ENCODE data around the gene SLC38A1. TPM values are rescaled to one million over a fixed set of nuclear protein-coding genes. Genes with fewer than 3 reads are reported as not detected.
A peak's percentile ranks its signal among the peaks of the same experiment; 100 is the strongest.

Gene SLC38A1
- total RNA-seq, 1 donor from 2014 or later: 136 TPM

GRCh38 chr12:46160101-46160980, 108.5 kb downstream of the SLC38A1 start:
- DNase-seq (no peak), ATAC-seq (ENCODE audit: poor library complexity) (peak; percentile 90)
- intact Hi-C loops (cut with DNase I): no loop called here

DNA sequence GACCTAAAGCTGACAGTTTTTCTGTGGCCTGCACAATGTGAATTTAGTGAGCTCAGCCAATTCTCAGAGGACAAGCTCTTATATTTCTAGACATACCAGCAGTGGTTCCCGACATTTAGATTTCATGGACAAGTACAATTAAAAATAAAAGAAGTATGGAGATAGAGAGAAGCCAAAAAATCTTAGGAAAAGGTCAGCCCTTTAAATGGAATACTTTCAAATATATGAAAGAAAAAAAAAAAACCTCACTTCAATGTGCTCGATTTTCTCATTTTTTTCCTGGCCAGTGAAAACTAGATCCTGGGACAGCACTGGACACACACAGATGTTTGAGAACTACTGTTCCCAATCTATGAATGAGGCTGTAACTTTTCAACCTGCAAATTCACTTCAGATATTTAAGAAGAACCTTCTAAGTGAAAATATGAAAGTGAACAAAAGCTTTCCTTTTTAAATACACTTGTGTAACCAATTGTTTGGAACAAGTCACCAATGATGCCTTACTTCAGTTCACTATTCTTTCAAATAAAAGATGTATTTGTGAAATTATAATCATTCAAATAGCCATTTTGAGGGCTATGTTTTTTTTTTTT, 109.4 kb downstream of the SLC38A1 start:
- DNase-seq (no peak), ATAC-seq (ENCODE audit: poor library complexity) (no peak)
- intact Hi-C loops (cut with DNase I): loop anchor here (10.0 kb wide), 1 partner anchor 145 kb away; no protein-coding TSS in a partner anchor

DNA sequence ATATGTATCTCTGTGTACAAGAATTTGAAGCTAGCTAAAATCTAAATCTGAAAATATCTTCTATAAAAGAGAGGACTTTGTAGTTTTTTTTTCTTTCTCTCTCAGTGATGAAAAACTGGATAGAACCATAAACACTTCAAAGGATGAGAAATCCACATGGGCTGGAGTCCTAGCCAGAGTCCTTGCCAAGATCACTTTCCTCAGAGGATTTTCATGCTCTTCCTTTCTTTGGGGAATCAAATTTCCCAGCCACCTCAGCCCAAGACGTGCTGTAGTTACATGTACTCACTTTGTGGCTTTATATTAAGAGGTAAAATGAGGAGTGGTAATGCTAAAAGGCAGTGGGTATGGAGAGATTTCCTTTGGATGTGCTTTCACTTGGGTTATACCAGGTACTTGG, 110.3 kb downstream of the SLC38A1 start:
- intact Hi-C loops (cut with DNase I): loop anchor here (10.0 kb wide), 1 partner anchor 146 kb away; no protein-coding TSS in a partner anchor
- DNase-seq (no peak), ATAC-seq (ENCODE audit: poor library complexity) (no peak)

- DNase-seq (no peak), ATAC-seq (ENCODE audit: poor library complexity) (no peak)
- intact Hi-C loops (cut with DNase I): loop anchor here (10.0 kb wide), 1 partner anchor 150 kb away; no protein-coding TSS in a partner anchor
Observed at GRCh38 chr12:46154221-46154985, 114.4 kb downstream of the SLC38A1 start.

DNA sequence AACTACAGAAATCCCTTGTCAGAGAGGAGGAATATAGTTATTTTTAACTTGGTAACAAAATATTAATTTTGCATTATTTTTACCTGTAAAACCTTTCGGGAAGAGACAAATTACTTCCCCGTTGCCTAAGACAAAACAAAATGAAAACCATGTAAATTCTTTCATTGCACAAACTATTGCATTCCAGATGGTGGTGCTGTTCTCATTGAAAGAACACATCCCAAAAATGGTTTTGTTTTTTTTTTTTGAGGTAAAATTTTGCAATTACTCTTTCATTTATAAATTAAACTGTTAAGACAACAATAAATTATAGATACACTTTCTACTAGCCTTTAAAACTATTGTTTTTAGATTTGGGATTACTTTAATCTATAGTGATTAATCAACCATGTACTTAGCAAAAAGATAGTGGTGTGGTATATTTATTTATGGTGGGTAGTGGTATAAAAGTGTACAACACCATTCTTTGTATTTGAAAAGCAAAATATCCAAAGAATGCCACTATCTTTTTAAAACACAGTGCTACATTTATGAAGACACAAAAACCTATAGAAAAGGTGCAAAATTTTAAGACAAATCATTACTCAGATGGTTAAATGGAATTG, 115.5 kb downstream of the SLC38A1 start:
- DNase-seq: no peak
- no peak for ATAC-seq (ENCODE audit: poor library complexity)
- intact Hi-C loops (cut with DNase I): loop anchor here (10.0 kb wide), 1 partner anchor 151 kb away; no protein-coding TSS in a partner anchor

DNA sequence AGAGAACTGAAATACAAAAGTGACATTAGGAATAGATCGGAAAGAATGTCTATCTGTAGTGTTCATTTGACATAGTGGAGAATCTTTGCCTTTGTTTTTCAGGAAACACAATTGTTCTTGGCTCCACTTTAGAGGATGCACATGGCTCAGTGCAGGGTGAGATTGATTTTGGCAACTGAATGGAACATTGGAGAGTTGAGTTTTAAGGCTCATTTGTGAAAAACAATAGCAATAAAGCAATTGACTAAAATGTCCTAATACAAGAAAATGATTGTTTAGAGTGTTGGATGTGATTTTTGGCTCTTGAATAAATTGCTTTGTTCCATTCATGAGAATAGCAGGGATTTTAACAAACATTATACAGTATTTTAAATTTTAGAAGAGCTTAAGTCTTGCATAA, 116.4 kb downstream of the SLC38A1 start:
- ATAC-seq (ENCODE audit: poor library complexity) (no peak), DNase-seq (no peak)
- intact Hi-C loops (cut with DNase I): loop anchor here (10.0 kb wide), 1 partner anchor 152 kb away; no protein-coding TSS in a partner anchor

DNA sequence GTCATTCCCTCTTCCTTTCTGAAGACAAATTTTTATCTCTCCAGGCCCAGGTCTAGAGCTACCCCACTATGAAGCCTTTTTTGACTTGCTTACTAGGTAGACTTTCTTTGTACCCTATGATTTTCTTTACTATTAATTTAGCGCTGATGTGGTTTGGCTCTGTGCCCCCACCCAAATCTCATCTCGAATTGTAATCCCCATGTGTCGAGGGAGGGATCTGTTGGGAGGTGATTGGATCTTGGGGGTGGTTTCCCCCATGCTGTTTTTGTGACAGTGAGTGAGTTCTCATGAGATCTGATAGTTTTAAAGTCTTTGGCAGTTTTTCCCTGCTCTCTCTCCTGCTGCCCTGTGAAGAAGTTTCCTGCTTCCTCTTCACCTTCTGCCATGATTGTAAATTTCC, 118.1 kb downstream of the SLC38A1 start:
- DNase-seq (no peak), ATAC-seq (ENCODE audit: poor library complexity) (no peak)
- intact Hi-C loops (cut with DNase I): loop anchor here (10.0 kb wide), 1 partner anchor 154 kb away; no protein-coding TSS in a partner anchor

- intact Hi-C loops (cut with DNase I): loop anchor here (10.0 kb wide), 1 partner anchor 155 kb away; no protein-coding TSS in a partner anchor
- ATAC-seq (ENCODE audit: poor library complexity): no peak
Observed at GRCh38 chr12:46149905-46150304, 118.9 kb downstream of the SLC38A1 start.

GRCh38 chr12:46149079-46149464, 119.8 kb downstream of the SLC38A1 start:
- intact Hi-C loops (cut with DNase I): no loop called here
- ATAC-seq (ENCODE audit: poor library complexity): no peak
- no peak for DNase-seq

More at GRCh38 chr12:46149905-46150304, 118.9 kb downstream of the SLC38A1 start:
- no peak for DNase-seq

DNA sequence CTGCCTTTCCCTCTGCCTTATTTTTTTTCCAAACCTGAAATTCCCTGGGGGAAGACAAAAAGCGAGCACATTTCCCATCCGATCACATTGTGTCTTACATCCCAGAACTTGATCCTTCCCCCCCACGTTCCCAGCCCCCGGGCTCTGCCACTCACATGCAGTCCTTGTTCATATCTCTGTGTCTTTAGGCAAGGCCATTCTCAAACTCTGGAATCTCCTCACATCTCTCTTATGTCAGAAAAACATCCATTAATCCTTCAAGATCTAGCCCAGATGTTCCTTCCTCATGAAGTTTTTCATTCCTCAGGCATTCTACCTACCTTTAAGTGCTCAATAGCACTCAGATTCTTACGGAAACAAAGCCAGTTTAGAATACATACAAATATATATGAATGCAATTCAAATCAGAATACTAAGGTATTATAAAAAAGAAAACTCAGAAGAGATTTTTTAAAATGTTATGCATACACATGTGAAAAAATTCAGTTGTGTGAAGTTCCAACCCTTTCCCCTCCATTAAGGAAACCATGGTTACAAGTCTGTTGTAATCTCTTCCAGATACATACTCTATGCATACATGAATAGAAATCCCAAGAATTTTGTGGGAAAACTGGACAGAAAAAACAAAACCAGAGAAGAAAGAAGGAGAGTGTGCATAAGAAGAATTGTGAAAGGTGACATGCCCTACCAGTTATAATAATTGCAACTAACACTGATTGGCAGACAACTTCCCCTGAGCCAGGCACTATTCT, 120.3 kb downstream of the SLC38A1 start:
- no peak for ATAC-seq (ENCODE audit: poor library complexity)
- DNase-seq: no peak
- intact Hi-C loops (cut with DNase I): no loop called here

DNA sequence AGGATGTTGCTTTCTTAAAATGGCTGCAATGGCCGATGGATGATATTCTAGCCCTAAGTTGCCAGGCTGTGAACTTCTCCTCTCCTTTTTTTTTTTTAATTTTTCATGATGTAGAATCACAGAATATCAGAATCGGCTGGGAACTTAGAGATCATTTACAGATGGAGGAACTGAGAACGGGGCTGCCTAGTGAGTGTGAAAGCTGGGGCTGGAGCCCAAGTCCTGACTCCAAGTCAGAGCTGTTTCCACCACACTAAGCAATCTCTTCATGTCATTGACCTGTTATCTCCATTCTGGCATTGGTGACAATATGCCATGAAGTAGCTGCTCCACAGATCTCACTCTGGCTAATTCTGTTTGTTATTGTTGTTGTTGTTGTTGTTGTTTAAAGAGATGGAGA, 121.7 kb downstream of the SLC38A1 start:
- no peak for ATAC-seq (ENCODE audit: poor library complexity)
- intact Hi-C loops (cut with DNase I): no loop called here

DNA sequence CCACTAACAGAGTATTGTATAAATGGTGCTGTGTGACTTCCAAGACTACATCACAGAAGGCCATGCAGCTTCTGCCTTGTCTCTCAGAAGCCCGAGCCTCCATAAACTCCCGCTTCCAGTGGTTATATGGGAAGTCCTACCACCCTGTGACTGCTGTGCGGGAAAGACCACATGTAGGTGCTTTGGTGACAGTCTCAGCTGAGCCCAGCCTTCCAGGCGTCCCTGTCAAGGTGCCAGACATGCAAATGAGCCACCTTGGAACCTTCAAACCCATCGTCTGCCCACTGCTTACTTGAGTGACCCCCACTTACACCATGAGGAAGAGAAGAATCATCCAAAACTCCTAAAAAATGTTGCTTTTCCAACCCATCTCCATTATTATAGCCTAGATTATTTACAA, 123.0 kb downstream of the SLC38A1 start:
- intact Hi-C loops (cut with DNase I): no loop called here
- DNase-seq: no peak
- ATAC-seq (ENCODE audit: poor library complexity): no peak

More for the DNA sequence above, 121.7 kb downstream of the SLC38A1 start:
- DNase-seq: no peak

- no peak for ATAC-seq (ENCODE audit: poor library complexity)
Observed at GRCh38 chr12:46144433-46144832, 124.4 kb downstream of the SLC38A1 start.

DNA sequence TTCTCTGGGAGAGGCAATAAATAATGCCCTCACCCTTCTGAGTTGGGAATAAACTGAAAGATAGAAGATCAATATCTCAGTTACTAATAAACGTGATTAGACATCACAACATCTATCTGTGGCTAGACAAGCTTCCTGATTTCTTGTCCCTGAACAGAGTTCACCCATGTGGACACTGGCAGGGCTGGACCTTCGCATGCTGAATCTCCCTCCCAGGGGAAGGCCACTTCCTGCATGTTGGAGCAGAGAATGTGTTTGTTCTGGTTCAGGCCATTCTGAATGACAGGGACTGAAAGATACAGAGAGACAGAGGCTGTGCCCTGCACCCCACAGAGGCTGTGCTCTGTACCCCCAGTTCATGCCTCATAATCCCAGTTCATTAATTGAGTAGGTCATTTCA, 132.6 kb downstream of the SLC38A1 start:
- DNase-seq (no peak), ATAC-seq (ENCODE audit: poor library complexity) (no peak)
- intact Hi-C loops (cut with DNase I): no loop called here

More at GRCh38 chr12:46144433-46144832, 124.4 kb downstream of the SLC38A1 start:
- no peak for DNase-seq
- intact Hi-C loops (cut with DNase I): no loop called here

- intact Hi-C loops (cut with DNase I): no loop called here
Observed at GRCh38 chr12:46135750-46136149, 133.1 kb downstream of the SLC38A1 start.

GRCh38 chr12:46134852-46135251, 134.0 kb downstream of the SLC38A1 start:
- no peak for ATAC-seq (ENCODE audit: poor library complexity)
- intact Hi-C loops (cut with DNase I): no loop called here
- no peak for DNase-seq

More at GRCh38 chr12:46135750-46136149, 133.1 kb downstream of the SLC38A1 start:
- DNase-seq (no peak), ATAC-seq (ENCODE audit: poor library complexity) (no peak)

DNA sequence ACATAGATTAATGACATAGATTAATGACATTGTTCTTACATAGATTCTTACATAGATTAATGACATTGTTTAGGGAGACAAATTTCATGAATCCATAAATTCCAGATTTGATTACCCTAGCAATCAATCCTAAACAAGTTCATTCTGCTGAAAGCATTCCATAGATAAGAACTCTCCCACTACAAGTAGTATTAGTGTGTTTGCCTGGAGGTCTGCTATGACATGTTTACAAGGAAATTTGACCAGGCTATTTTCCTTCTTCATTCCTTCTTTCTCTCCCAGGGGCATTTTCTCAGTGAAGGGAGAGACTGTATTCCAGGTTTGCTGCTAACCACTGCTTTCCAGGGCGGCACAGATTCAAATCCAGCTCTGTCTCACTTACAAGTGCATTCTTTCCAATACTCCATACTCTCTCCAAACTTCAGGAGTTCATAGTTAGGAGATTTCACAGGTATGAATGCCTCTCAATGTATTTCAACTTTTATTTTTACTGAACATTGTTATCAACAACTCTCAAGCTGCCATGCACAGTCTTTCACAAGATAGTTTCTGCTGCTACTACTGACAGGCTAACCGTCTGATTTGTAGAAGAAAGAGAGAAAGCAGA, 134.5 kb downstream of the SLC38A1 start:
- ATAC-seq (ENCODE audit: poor library complexity) (no peak), DNase-seq (no peak)
- intact Hi-C loops (cut with DNase I): no loop called here
